Measurements from ENCODE around the gene TBCK.

Gene TBCK

DNA sequence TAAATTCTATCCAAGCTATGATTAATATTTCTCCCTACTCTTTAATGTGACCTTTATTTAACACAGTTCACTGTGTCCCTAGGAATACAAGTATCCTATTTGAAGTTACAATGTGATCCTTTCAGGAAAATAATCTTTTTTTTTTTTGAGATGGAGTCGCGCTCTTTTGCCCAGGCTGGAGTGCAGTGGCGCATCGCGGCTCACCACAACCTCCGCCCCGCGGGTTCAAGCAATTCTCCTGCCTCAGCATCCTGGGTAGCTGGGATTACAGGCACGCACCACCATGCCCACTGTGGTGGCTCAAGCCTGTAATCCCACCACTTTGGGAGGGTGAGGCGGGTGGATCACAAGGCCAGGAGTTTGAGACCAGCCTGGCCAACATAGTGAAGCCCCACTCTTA, 21.9 kb downstream of the TBCK start:
- Histone ChIP-seq H3K4me1 (ENCODE audit: control insufficient read depth in 5 of 5, insufficient read depth in 5 of 5, low read length in 5 of 5) (no peaks in the 10 kb centered on the region), H3K36me3 (ENCODE audit: control insufficient read depth in 5 of 5, insufficient read depth in 5 of 5, low read length in 5 of 5) (peaks cover 27 to 42% (median 31%) of the 10 kb centered on the region in 5 donors), H3K9ac (ENCODE audit: low read length in 5 of 5) (no peak overlapping the region), H3K4me3 (ENCODE audit: low read depth in 1 of 5, low read length in 5 of 5) (no peak overlapping the region), H3K27ac (ENCODE audit: low read depth, low read length) (no peak overlapping the region), H3K27me3 (ENCODE audit: control insufficient read depth in 5 of 5, insufficient read depth in 4 of 5, low read length in 5 of 5) (no peaks in the 10 kb centered on the region), H3K9me3 (ENCODE audit: control insufficient read depth in 5 of 5, low read length in 5 of 5) (no peaks in the 10 kb centered on the region)

DNA sequence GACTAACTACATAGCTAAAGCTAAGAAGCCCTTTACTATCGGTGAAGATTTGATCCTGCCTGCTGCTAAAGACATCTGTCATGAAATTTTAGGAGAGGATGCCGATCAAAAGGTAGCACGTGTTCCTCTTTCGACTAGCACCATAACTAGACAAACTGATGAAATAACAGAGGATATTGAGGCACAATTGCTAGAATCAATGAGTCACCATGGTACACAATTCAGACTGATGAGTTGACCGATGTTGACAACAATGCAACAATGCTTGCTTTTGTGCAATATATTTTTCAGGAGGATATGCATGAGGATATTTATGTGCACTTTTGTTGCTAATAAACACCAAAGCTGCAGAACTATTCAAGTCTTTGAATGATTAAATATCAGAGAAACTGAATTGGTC, 24.3 kb downstream of the TBCK start:
- no peak overlapping the region for H3K9ac ChIP-seq (ENCODE audit: low read length in 5 of 5)
- no peak overlapping the region for H3K4me3 ChIP-seq (ENCODE audit: low read depth in 1 of 5, low read length in 5 of 5)
- no peaks in the 10 kb centered on the region for H3K4me1 ChIP-seq (ENCODE audit: control insufficient read depth in 5 of 5, insufficient read depth in 5 of 5, low read length in 5 of 5)
- peaks cover 31 to 45% (median 36%) of the 10 kb centered on the region in 5 donors for H3K36me3 ChIP-seq (ENCODE audit: control insufficient read depth in 5 of 5, insufficient read depth in 5 of 5, low read length in 5 of 5)
- no peak overlapping the region for H3K27ac ChIP-seq (ENCODE audit: low read depth, low read length)
- H3K27me3 ChIP-seq (ENCODE audit: control insufficient read depth in 5 of 5, insufficient read depth in 4 of 5, low read length in 5 of 5), result no peaks in the 10 kb centered on the region
- no peaks in the 10 kb centered on the region for H3K9me3 ChIP-seq (ENCODE audit: control insufficient read depth in 5 of 5, low read length in 5 of 5)

DNA sequence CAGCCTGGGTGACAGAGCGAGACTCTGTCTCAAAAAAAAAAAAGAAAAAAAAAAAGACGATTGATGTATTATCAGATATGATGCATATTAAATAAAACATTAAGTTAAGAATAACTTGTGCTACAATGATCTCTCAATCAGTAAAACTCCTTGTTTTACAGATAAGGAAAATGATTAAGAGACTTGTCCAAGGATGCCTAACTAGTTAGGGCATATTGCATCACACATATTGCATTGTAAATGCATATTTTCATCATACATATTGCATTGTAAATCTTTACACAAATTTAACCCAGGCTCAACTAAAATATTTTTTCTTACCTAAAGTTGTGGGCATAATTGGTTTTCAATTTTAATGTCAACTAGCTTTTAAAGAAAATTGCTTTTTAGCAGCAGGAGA, 26.3 kb downstream of the TBCK start:
- no peaks in the 10 kb centered on the region for H3K27me3 ChIP-seq (ENCODE audit: control insufficient read depth in 5 of 5, insufficient read depth in 4 of 5, low read length in 5 of 5)
- H3K36me3 ChIP-seq (ENCODE audit: control insufficient read depth in 5 of 5, insufficient read depth in 5 of 5, low read length in 5 of 5), result peaks cover 25 to 46% (median 34%) of the 10 kb centered on the region in 5 donors
- no peak overlapping the region for H3K9ac ChIP-seq (ENCODE audit: low read length in 5 of 5)

DNA sequence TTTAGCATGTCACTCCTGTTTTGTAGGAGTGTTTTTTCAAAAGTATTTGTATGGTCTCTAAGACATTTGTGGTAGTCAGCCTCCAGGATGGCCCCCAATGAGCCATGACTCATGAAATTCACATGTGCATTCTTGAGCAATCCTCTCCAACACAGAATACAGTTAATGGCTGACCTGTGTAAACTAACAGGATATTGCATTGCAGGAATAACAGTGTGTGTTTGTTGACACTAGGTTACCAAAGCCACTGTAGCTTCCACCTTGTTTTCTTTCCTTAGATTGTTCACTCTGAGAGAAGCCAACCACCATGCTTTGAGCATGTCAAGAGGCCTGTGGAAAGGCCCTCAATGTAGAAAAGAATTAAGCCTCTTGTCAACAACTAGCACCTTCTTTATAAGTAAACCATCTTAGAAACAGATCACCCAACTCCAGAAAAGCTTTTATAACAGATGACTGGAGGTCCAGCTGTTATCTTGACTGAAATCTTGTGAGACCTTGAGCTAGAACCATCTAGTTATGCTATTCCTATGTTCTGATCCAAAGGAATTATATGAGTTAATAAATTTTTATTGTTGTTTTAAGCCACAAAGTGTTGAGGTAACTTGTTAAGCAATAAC, 28.5 kb downstream of the TBCK start:
- no peaks in the 10 kb centered on the region for H3K27me3 ChIP-seq (ENCODE audit: control insufficient read depth in 5 of 5, insufficient read depth in 4 of 5, low read length in 5 of 5)
- H3K4me1 ChIP-seq (ENCODE audit: control insufficient read depth in 5 of 5, insufficient read depth in 5 of 5, low read length in 5 of 5), result no peaks in the 10 kb centered on the region
- H3K4me3 ChIP-seq (ENCODE audit: low read depth in 1 of 5, low read length in 5 of 5), result no peak overlapping the region
- no peak overlapping the region for H3K9ac ChIP-seq (ENCODE audit: low read length in 5 of 5)
- H3K27ac ChIP-seq (ENCODE audit: low read depth, low read length), result no peak overlapping the region
- H3K9me3 ChIP-seq (ENCODE audit: control insufficient read depth in 5 of 5, low read length in 5 of 5), result no peaks in the 10 kb centered on the region
- peaks cover 16 to 30% (median 23%) of the 10 kb centered on the region in 5 donors for H3K36me3 ChIP-seq (ENCODE audit: control insufficient read depth in 5 of 5, insufficient read depth in 5 of 5, low read length in 5 of 5)

More for the DNA sequence above, 26.3 kb downstream of the TBCK start:
- Histone ChIP-seq H3K9me3 (ENCODE audit: control insufficient read depth in 5 of 5, low read length in 5 of 5) (no peaks in the 10 kb centered on the region), H3K27ac (ENCODE audit: low read depth, low read length) (no peak overlapping the region), H3K4me1 (ENCODE audit: control insufficient read depth in 5 of 5, insufficient read depth in 5 of 5, low read length in 5 of 5) (no peaks in the 10 kb centered on the region), H3K4me3 (ENCODE audit: low read depth in 1 of 5, low read length in 5 of 5) (no peak overlapping the region)

DNA sequence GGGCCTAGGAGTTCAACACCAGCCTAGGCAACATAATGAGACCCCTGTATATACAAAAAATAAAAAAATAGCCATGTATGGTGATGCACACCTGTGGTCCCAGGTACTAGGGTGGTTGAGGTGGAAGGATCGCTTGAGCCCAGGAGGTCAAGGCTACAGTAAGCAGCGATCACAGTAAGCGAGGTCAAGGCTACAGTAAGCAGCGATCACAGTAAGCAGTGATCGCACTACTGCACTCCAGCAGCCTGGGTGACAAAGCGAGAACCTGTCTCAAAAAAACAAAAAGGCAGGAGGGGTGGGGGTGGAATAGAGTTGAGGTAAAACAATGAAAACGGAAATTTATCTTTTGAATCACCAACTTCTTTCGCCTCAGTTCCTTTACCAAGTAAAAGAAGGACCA, 29.4 kb downstream of the TBCK start:
- Histone ChIP-seq H3K9ac (ENCODE audit: low read length in 5 of 5) (no peak overlapping the region), H3K36me3 (ENCODE audit: control insufficient read depth in 5 of 5, insufficient read depth in 5 of 5, low read length in 5 of 5) (peaks cover 12 to 22% (median 19%) of the 10 kb centered on the region in 5 donors), H3K4me1 (ENCODE audit: control insufficient read depth in 5 of 5, insufficient read depth in 5 of 5, low read length in 5 of 5) (no peaks in the 10 kb centered on the region), H3K27me3 (ENCODE audit: control insufficient read depth in 5 of 5, insufficient read depth in 4 of 5, low read length in 5 of 5) (no peaks in the 10 kb centered on the region), H3K27ac (ENCODE audit: low read depth, low read length) (no peak overlapping the region), H3K9me3 (ENCODE audit: control insufficient read depth in 5 of 5, low read length in 5 of 5) (no peaks in the 10 kb centered on the region), H3K4me3 (ENCODE audit: low read depth in 1 of 5, low read length in 5 of 5) (no peak overlapping the region)

DNA sequence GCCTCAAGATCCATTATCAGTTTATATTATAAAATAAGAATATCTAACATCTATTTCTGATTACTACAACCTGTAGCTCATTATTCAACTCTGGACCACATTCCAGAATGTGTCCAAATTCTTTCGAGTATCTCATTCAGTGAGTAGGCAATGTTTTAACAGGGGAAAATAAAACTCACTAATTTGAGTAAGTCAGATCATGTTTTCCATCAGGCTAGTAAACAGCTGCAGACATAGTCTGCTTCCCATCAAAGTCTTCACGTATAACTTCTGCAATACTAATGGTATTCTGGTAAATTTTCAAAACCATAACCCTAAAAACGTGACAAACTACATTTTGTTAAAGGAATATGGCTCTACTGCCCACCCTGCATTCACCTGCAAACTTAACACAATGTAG, 31.8 kb downstream of the TBCK start:
- Histone ChIP-seq H3K4me1 (ENCODE audit: control insufficient read depth in 5 of 5, insufficient read depth in 5 of 5, low read length in 5 of 5) (no peaks in the 10 kb centered on the region), H3K36me3 (ENCODE audit: control insufficient read depth in 5 of 5, insufficient read depth in 5 of 5, low read length in 5 of 5) (peaks cover 4 to 11% (median 10%) of the 10 kb centered on the region in 5 donors), H3K27ac (ENCODE audit: low read depth, low read length) (no peak overlapping the region), H3K9ac (ENCODE audit: low read length in 5 of 5) (no peak overlapping the region), H3K9me3 (ENCODE audit: control insufficient read depth in 5 of 5, low read length in 5 of 5) (no peaks in the 10 kb centered on the region), H3K27me3 (ENCODE audit: control insufficient read depth in 5 of 5, insufficient read depth in 4 of 5, low read length in 5 of 5) (no peaks in the 10 kb centered on the region), H3K4me3 (ENCODE audit: low read depth in 1 of 5, low read length in 5 of 5) (no peak overlapping the region)

DNA sequence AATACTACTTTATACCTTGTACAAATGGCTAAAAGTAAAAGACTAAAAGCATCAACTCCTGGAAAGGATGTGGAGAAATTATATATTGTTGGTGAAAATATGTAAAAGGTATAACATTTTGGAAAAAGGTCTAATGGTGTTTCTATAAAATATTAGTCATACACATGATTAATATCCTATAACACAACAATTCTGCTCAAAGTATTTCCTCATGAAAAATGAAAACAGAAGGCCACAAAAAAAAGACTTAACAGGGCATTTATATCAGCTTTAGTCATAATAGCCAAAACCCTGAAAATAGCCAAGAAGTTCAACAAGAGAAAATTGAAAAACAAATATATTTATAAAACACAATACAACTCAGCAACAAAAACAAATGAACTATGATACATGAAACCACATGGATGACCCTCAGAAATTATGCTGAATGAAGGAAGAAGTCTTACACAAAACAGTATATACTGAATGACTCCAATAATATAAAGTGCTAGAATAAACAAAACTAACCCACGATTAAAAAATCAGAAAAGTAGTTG, 38.8 kb downstream of the TBCK start:
- Histone ChIP-seq H3K27me3 (ENCODE audit: control insufficient read depth in 5 of 5, insufficient read depth in 4 of 5, low read length in 5 of 5) (no peaks in the 10 kb centered on the region), H3K4me3 (ENCODE audit: low read depth in 1 of 5, low read length in 5 of 5) (no peak overlapping the region), H3K9me3 (ENCODE audit: control insufficient read depth in 5 of 5, low read length in 5 of 5) (no peaks in the 10 kb centered on the region), H3K27ac (ENCODE audit: low read depth, low read length) (no peak overlapping the region), H3K9ac (ENCODE audit: low read length in 5 of 5) (no peak overlapping the region), H3K4me1 (ENCODE audit: control insufficient read depth in 5 of 5, insufficient read depth in 5 of 5, low read length in 5 of 5) (no peaks in the 10 kb centered on the region), H3K36me3 (ENCODE audit: control insufficient read depth in 5 of 5, insufficient read depth in 5 of 5, low read length in 5 of 5) (peaks cover 0 to 5% (median 0%) of the 10 kb centered on the region in 5 donors)

DNA sequence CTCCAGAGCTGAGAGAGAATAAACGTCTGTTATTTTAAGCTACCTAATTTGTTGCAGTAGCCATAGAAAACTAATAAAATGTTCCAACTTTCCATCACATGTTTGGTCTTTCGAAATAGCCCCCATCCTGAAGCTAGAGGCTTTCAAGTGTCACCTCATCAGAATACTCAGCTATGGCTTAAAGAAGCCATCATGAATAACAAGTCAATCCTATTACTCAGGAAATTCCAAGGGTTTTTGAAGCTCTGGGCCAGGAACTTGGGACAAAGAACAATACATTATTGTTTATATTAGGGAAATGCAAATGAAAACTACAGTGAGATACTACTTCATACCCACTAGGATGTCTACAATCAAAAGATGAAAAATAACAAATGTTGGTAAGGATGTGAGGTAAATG, 42.2 kb downstream of the TBCK start:
- Histone ChIP-seq H3K36me3 (ENCODE audit: control insufficient read depth in 5 of 5, insufficient read depth in 5 of 5, low read length in 5 of 5) (peaks cover 0 to 5% (median 0%) of the 10 kb centered on the region in 5 donors), H3K27ac (ENCODE audit: low read depth, low read length) (no peak overlapping the region), H3K4me3 (ENCODE audit: low read depth in 1 of 5, low read length in 5 of 5) (no peak overlapping the region), H3K27me3 (ENCODE audit: control insufficient read depth in 5 of 5, insufficient read depth in 4 of 5, low read length in 5 of 5) (no peaks in the 10 kb centered on the region), H3K9ac (ENCODE audit: low read length in 5 of 5) (no peak overlapping the region), H3K4me1 (ENCODE audit: control insufficient read depth in 5 of 5, insufficient read depth in 5 of 5, low read length in 5 of 5) (no peaks in the 10 kb centered on the region), H3K9me3 (ENCODE audit: control insufficient read depth in 5 of 5, low read length in 5 of 5) (no peaks in the 10 kb centered on the region)

DNA sequence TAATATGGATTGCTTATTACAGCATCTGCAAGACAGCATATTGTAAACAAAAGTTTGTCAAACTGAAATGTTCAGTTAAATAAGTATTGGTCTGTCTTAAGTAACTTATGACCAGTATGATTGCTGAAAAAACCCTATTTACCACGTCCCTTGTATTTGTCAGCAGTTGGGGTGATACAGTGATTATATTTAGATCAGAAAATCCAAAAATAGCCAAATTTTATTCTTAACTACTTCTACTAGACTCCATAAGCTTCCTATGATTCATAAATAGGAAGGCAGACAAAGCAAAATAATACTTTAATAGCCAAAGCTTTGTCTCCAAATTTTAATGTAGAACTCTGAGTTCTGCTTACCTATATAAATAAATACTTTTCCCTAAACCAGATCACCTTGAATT, 45.3 kb downstream of the TBCK start:
- no peak overlapping the region for H3K27ac ChIP-seq (ENCODE audit: low read depth, low read length)
- H3K9ac ChIP-seq (ENCODE audit: low read length in 5 of 5), result no peak overlapping the region
- no peak overlapping the region for H3K4me3 ChIP-seq (ENCODE audit: low read depth in 1 of 5, low read length in 5 of 5)
- H3K36me3 ChIP-seq (ENCODE audit: control insufficient read depth in 5 of 5, insufficient read depth in 5 of 5, low read length in 5 of 5), result peaks cover 0 to 5% (median 0%) of the 10 kb centered on the region in 5 donors
- H3K4me1 ChIP-seq (ENCODE audit: control insufficient read depth in 5 of 5, insufficient read depth in 5 of 5, low read length in 5 of 5), result no peaks in the 10 kb centered on the region
- no peaks in the 10 kb centered on the region for H3K9me3 ChIP-seq (ENCODE audit: control insufficient read depth in 5 of 5, low read length in 5 of 5)
- no peaks in the 10 kb centered on the region for H3K27me3 ChIP-seq (ENCODE audit: control insufficient read depth in 5 of 5, insufficient read depth in 4 of 5, low read length in 5 of 5)

DNA sequence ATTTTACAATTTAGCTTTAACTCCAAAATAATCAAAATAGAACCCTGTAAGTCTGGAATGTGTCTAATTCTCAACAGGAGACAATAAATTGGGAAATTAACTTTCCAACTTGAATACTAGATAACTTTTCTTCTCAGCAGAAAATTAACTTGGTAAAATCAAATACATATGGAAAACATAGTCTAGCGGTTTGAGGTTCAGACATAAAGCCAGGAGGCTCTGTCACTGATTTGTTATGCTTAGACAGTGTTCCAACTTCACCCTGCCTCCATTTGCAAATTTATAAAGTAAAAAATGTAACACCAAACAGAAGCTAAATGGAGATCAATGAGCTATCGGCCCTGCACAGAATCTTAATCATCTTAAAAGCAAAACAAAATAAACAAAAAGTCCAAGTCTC, 46.3 kb downstream of the TBCK start:
- Histone ChIP-seq H3K27ac (ENCODE audit: low read depth, low read length) (no peak overlapping the region), H3K36me3 (ENCODE audit: control insufficient read depth in 5 of 5, insufficient read depth in 5 of 5, low read length in 5 of 5) (peaks cover 0 to 3% (median 0%) of the 10 kb centered on the region in 5 donors), H3K9me3 (ENCODE audit: control insufficient read depth in 5 of 5, low read length in 5 of 5) (no peaks in the 10 kb centered on the region), H3K9ac (ENCODE audit: low read length in 5 of 5) (no peak overlapping the region), H3K27me3 (ENCODE audit: control insufficient read depth in 5 of 5, insufficient read depth in 4 of 5, low read length in 5 of 5) (no peaks in the 10 kb centered on the region), H3K4me3 (ENCODE audit: low read depth in 1 of 5, low read length in 5 of 5) (no peak overlapping the region), H3K4me1 (ENCODE audit: control insufficient read depth in 5 of 5, insufficient read depth in 5 of 5, low read length in 5 of 5) (no peaks in the 10 kb centered on the region)

All from subcutaneous abdominal adipose tissue (tissue), 5 donors.